ENCODE results near the gene SEMA3B.
"Not testable (repeated sequence)": the region's sequence is repeated elsewhere in the genome, so short reads cannot be mapped to it uniquely, and the experiment has no call there.

SEMA3B gene

GRCh38 chr3:50260027-50260941 lies 8.7 kb upstream of the SEMA3B start:
- DNase-seq, result peak; percentile 66

- DNase-seq, result no peak
Measured at GRCh38 chr3:50260942-50261441, 8.0 kb upstream of the SEMA3B start.

GRCh38 chr3:50261505-50261904 lies 7.4 kb upstream of the SEMA3B start:
- DNase-seq, result no peak

- not testable (repeated sequence) for DNase-seq
Measured at GRCh38 chr3:50262200-50262599, 6.7 kb upstream of the SEMA3B start.

- no peak for DNase-seq
Measured at GRCh38 chr3:50262778-50263177, 6.2 kb upstream of the SEMA3B start.

GRCh38 chr3:50263478-50264382 lies 5.2 kb upstream of the SEMA3B start:
- no peak for DNase-seq

GRCh38 chr3:50264383-50264963 lies 4.5 kb upstream of the SEMA3B start:
- DNase-seq, result no peak

GRCh38 chr3:50264964-50265485 lies 3.9 kb upstream of the SEMA3B start:
- DNase-seq, result no peak

GRCh38 chr3:50265571-50265970 lies 3.4 kb upstream of the SEMA3B start:
- DNase-seq, result no peak

GRCh38 chr3:50266017-50266416 lies 2.9 kb upstream of the SEMA3B start:
- DNase-seq, result no peak

GRCh38 chr3:50266836-50267235 lies 2.1 kb upstream of the SEMA3B start:
- no peak for DNase-seq

GRCh38 chr3:50267280-50267913 lies 1.6 kb upstream of the SEMA3B start:
- no peak for DNase-seq

GRCh38 chr3:50268276-50268675 lies 671 bp upstream of the SEMA3B start:
- no peak for DNase-seq

GRCh38 chr3:50269460-50269859 lies 513 bp downstream of the SEMA3B start:
- DNase-seq, result no peak

- no peak for DNase-seq
Measured at GRCh38 chr3:50269977-50270413, 1.0 kb downstream of the SEMA3B start.

- no peak for DNase-seq
Measured at GRCh38 chr3:50270422-50271224, 1.7 kb downstream of the SEMA3B start.

- no peak for DNase-seq
Measured at GRCh38 chr3:50271314-50271936, 2.5 kb downstream of the SEMA3B start.

GRCh38 chr3:50272538-50272910 lies 3.6 kb downstream of the SEMA3B start:
- DNase-seq, result not testable (repeated sequence)

- DNase-seq, result peak; percentile 57
Measured at GRCh38 chr3:50272911-50273688, 4.2 kb downstream of the SEMA3B start.

- no peak for DNase-seq
Measured at GRCh38 chr3:50273689-50274065, 4.7 kb downstream of the SEMA3B start.
